Nephron progenitor cell (in vitro differentiated cells): Measurements from ENCODE around the gene CRYBG1.

Experiments
- DNase-seq: peaks from one replicate; pipeline ENCODE4 v3.0.0; 2021
- H3K27ac Mint-ChIP-seq: 2 replicates; pipeline ENCODE4 v1.8.0; 2021; ENCODE audit warnings: mild to moderate bottlenecking, moderate library complexity, mixed read lengths
- H3K27me3 Mint-ChIP-seq: 2 replicates; pipeline ENCODE4 v1.8.0; 2021; ENCODE audit warnings: mild to moderate bottlenecking, low read depth, mixed read lengths; ENCODE audit not compliant: poor library complexity
- H3K36me3 Mint-ChIP-seq: 2 replicates; pipeline ENCODE4 v1.8.0; 2021; ENCODE audit warnings: low read depth, mixed read lengths
- H3K4me1 Mint-ChIP-seq: 2 replicates; pipeline ENCODE4 v1.8.0; 2021; ENCODE audit warnings: mixed read lengths
- H3K4me3 Mint-ChIP-seq: 2 replicates; pipeline ENCODE4 v1.8.0; 2021; ENCODE audit warnings: mild to moderate bottlenecking, moderate library complexity, mixed read lengths
- H3K9me3 Mint-ChIP-seq: 2 replicates; pipeline ENCODE4 v1.8.0; 2021; ENCODE audit warnings: mild to moderate bottlenecking, moderate library complexity, mixed read lengths
- TF ChIP-seq, protein P1 (sequence below): fragments of 200-600 bp; sonication (generic); IDR thresholded peaks from 2 replicates; pipeline ENCODE4 v1.5.0; 2021; ENCODE audit warnings: antibody characterized with exemption

Gene CRYBG1

DNA sequence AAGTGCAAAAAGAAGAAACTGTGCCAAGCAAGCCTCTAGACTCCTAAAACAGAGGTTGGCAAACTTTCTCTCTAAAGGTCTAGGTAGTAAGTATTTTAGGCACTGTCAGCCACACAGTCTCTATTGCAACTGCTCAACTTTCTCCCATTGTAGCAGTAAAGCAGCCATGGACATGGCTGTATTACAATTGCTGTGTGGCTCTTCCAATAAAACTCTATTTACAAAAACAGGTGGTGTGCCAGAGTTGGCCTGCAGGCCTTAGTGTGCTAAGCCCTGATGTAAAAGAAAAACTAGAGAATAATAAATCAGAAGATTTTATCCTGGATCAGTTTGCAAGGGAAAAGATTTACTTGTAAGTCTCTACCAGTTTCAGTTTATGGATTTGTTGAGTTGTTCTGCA lies 74.0 kb downstream of the CRYBG1 start:
- TF ChIP-seq, protein P1, sequence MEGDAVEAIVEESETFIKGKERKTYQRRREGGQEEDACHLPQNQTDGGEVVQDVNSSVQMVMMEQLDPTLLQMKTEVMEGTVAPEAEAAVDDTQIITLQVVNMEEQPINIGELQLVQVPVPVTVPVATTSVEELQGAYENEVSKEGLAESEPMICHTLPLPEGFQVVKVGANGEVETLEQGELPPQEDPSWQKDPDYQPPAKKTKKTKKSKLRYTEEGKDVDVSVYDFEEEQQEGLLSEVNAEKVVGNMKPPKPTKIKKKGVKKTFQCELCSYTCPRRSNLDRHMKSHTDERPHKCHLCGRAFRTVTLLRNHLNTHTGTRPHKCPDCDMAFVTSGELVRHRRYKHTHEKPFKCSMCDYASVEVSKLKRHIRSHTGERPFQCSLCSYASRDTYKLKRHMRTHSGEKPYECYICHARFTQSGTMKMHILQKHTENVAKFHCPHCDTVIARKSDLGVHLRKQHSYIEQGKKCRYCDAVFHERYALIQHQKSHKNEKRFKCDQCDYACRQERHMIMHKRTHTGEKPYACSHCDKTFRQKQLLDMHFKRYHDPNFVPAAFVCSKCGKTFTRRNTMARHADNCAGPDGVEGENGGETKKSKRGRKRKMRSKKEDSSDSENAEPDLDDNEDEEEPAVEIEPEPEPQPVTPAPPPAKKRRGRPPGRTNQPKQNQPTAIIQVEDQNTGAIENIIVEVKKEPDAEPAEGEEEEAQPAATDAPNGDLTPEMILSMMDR = no peak
- no peak overlapping the region for H3K4me3 Mint-ChIP-seq
- no peaks in the 10 kb centered on the region for H3K4me1 Mint-ChIP-seq
- H3K27me3 Mint-ChIP-seq = peaks cover 19% of the 10 kb centered on the region
- H3K27ac Mint-ChIP-seq = no peak overlapping the region
- no peaks in the 10 kb centered on the region for H3K36me3 Mint-ChIP-seq
- DNase-seq = no peak
- no peaks in the 10 kb centered on the region for H3K9me3 Mint-ChIP-seq

DNA sequence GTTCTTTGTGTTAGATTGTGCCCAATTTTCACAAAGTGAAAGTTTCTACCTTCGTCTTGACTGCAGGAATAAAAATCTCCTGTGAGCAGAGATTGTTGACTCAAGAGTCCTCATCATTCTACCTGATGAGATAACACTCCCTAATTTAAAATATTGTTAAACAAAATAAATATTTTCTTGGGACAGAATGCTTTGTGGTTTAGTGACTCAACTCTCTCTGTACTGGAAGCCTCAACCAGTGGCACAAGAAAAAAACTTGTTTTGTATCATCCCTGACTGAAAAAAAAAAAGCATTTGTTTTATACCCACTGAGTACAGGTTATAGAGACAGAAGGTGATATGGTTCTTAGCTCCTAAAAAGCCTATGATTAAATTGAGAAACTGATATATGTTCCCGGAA lies 78.9 kb downstream of the CRYBG1 start:
- Mint-ChIP-seq H3K27ac (no peak overlapping the region), H3K4me3 (no peak overlapping the region), H3K36me3 (no peaks in the 10 kb centered on the region), H3K4me1 (no peaks in the 10 kb centered on the region), H3K9me3 (no peaks in the 10 kb centered on the region), H3K27me3 (peaks cover 48% of the 10 kb centered on the region)
- DNase-seq = no peak
- TF ChIP-seq, protein P1 = no peak

DNA sequence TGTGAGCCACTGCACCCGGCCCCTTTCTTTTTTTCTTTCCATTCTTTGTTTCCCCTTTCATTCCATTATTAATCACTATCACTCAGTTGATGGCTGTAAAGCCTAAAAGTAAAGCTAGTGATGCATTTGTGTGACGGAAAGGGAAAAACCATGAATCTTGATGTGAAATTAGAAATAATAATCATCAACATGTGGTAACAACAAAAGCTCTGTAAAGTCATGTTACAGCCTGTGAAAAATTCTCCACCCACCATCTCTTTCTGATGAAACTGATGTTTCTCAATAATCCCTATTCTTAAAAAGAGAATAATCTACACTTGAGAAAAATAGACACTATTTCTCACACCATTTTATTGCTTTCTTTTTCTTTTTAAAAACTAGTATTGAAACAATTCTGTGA lies 80.0 kb downstream of the CRYBG1 start:
- Mint-ChIP-seq H3K36me3 (no peaks in the 10 kb centered on the region), H3K4me3 (no peak overlapping the region), H3K27me3 (peaks cover 45% of the 10 kb centered on the region)

DNA sequence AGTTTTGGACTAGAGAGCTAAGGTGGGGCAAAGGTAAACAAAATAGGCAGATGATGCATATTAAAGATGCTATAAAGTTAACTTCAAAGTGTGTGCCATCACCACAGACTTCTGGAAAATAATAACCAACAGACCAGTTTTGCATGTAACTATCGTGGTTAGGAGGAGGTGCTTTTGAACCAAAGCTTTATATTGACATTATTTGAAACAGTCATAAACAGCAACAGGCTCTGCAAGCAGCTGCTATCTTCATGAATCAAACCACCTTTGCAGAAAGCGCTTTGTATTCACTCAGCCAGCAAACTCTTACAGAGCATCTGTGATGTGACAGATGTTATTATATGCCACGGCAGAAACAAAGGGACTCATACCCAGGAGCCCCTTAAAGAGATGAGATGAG lies 81.9 kb downstream of the CRYBG1 start:
- Mint-ChIP-seq H3K27ac (no peak overlapping the region), H3K4me1 (no peaks in the 10 kb centered on the region), H3K27me3 (peaks cover 45% of the 10 kb centered on the region), H3K4me3 (no peak overlapping the region), H3K36me3 (no peaks in the 10 kb centered on the region), H3K9me3 (no peaks in the 10 kb centered on the region)
- TF ChIP-seq, protein P1 = no peak
- DNase-seq = no peak

More for the DNA sequence above, 80.0 kb downstream of the CRYBG1 start:
- H3K9me3 Mint-ChIP-seq = no peaks in the 10 kb centered on the region
- TF ChIP-seq, protein P1 = no peak
- no peak overlapping the region for H3K27ac Mint-ChIP-seq
- H3K4me1 Mint-ChIP-seq = no peaks in the 10 kb centered on the region
- no peak for DNase-seq

DNA sequence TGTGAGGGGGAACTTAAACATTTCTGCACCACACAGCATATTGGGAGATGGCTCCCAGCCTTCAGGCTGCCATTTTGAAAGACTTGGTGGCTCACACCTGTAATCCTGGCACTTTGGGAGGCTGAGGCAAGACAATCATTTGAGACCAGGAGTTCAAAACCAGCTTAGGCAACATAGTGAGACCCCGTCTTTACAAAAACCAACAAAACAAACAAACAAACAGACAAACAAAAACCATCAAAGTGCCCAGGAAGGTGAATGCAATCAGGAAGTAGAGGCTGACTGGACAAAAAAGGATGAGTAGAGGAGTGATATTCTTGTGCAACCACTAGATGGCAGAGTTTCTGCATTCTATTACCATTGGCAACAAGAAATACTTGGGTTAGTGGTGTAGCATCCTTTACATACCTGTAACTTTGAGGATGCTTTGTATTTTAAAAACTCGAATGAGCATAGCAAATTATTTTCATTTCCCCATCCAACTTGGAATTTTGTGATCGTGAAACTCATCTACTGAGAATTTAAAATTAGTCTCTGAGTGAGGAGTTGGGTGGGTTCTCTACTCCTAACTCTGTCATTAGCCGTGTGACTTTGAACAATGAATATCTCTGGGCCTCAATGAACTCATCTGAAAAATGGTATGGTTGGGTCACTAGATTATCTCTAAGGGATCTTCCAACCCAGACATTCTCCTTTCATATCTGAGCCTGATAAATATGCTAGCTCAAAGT lies 84.4 kb downstream of the CRYBG1 start:
- DNase-seq = peak; percentile 16
- no peaks in the 10 kb centered on the region for H3K36me3 Mint-ChIP-seq
- TF ChIP-seq, protein P1 = peak; percentile 79
- no peak overlapping the region for H3K27ac Mint-ChIP-seq
- H3K4me1 Mint-ChIP-seq = no peaks in the 10 kb centered on the region
- H3K27me3 Mint-ChIP-seq = peaks cover 39% of the 10 kb centered on the region
- no peak overlapping the region for H3K4me3 Mint-ChIP-seq
- no peaks in the 10 kb centered on the region for H3K9me3 Mint-ChIP-seq

DNA sequence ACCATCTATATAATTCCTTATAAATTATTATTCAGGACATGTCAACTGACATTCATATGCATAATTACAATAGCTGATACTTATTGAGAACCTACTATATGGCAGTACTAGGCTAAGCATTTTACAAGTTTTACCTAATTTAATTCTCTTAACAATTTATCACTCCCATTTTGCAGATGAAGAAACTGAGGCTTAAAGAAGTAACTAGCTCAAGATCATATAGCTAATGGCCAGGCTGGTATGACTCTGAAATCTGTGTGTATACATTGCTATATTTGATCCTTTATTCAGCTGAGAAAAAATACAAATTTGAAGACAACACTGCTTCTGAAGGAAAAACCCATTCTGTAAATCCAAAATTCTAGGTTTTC lies 85.0 kb downstream of the CRYBG1 start:
- H3K9me3 Mint-ChIP-seq = no peaks in the 10 kb centered on the region
- no peaks in the 10 kb centered on the region for H3K4me1 Mint-ChIP-seq
- H3K27me3 Mint-ChIP-seq = peaks cover 34% of the 10 kb centered on the region
- no peaks in the 10 kb centered on the region for H3K36me3 Mint-ChIP-seq
- no peak for DNase-seq
- H3K4me3 Mint-ChIP-seq = no peak overlapping the region
- TF ChIP-seq, protein P1 = no peak
- no peak overlapping the region for H3K27ac Mint-ChIP-seq
